ENCODE results near the gene DMRT1.
A peak's percentile ranks its signal among the peaks of the same experiment; 100 is the strongest.

DMRT1 gene

GRCh38 chr9:1005043-1005667 lies 163.7 kb downstream of the DMRT1 start:
- peak; percentile 31 for DNase-seq

DNA sequence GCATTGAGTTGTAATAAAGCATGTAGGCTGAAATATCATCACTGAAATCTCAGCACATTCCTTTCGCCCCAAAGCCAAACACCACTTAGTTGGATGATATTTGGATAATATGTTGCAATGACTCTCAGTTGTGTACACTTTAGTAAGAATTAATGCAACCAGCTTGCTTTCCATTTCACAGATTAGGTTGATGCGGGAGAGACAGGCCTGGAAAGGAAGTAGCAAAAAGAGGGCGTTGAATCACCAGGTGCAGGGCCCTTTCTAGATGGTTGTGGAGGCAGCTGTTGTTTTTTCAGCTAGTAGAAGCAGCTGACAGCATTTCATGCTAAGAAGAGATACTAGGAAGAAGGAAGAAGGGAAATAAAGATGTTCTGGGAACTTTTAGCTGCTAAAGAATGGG lies 165.8 kb downstream of the DMRT1 start:
- no peak for DNase-seq

DNA sequence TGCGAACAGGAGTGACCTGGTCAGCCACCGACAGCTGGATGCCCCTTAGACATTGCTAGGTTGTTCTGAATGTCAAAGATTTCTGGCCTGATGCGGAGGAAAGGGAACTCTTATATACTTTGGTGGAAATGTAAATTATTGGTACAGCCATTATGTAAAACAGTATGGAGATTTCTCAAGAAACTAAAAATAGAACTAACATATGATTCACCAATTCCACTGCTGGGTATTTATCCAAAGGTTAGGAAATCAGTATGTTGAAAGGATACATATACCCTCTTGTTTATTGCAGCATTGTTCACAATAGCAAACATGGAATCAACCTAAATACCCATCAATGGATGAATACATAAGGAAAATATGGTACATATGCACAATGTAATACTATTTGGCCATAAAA lies 166.7 kb downstream of the DMRT1 start:
- no peak for DNase-seq

DNA sequence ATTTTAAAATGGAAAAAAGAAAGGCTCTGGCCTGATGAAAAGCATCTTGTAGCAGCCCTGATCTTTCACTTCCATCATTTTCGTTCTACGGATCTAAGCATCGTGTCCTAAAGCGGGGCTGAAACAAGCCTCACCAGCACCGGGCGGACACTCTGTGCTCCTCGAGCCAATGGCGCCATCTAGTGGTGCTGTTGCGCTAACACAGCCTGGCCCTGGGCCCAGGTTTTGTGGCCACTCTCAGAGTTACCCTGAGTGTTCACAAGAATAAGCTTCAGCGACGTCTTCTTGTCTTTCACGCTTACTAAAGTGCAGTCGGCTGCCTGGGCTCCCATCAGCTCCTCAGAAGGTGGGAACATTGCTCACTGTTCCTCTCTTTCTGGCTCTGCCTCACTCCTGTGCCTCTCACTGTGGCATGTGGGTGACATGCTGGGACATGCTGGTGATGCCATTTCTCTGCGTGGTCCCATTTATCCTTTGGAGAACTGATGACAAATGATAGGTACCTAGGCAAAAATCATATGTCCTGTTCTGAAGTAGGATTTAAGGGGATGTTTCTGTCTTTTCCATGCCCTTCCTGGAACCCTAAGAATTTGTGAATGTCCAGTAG lies 167.7 kb downstream of the DMRT1 start:
- peak; percentile 68 for DNase-seq

GRCh38 chr9:1013021-1013420 lies 171.5 kb downstream of the DMRT1 start:
- no peak for DNase-seq

- DNase-seq, result no peak
These were observed 172.7 kb downstream of the DMRT1 start for GRCh38 chr9:1014225-1014624.

- no peak for DNase-seq
These were observed 173.1 kb downstream of the DMRT1 start for GRCh38 chr9:1014640-1015039.

- DNase-seq, result peak; percentile 42
These were observed 176.6 kb downstream of the DMRT1 start for GRCh38 chr9:1018121-1018520.

All from NCI-H2171 treated with DMSO at 0.1 percent for 48 hours (cell line).